Astrocyte (in vitro differentiated cells and primary cell): Measurements from ENCODE around the gene CCNL2. TPM values are rescaled to one million over a fixed set of nuclear protein-coding genes. Genes with fewer than 3 reads are reported as not detected.

Experiments
- DNase-seq: peaks from one replicate; pipeline ENCODE4 v3.0.0-alpha.2; 2010; ENCODE audit warnings: low read depth
- FAIRE-seq: peaks from 2 replicates; lab custom pipeline; 2011; peaks lifted over from hg19 to GRCh38; lab: Jason Lieb, UNC
- H2AFZ ChIP-seq: 2 replicates; pipeline ENCODE4 v1.6.0; 2012; ENCODE audit warnings: low read depth, low read length, inconsistent platforms
- H3K27ac ChIP-seq: 2 replicates; pipeline ENCODE4 v1.5.1; 2011; ENCODE audit warnings: low read depth, low read length, inconsistent platforms
- H3K27me3 ChIP-seq: 2 replicates; pipeline ENCODE4 v1.6.0; 2011; ENCODE audit warnings: low read length, inconsistent platforms; ENCODE audit not compliant: insufficient read depth
- H3K36me3 ChIP-seq: 2 replicates; pipeline ENCODE4 v1.5.1; 2011; ENCODE audit warnings: low read length, inconsistent platforms; ENCODE audit not compliant: insufficient read depth
- H3K4me1 ChIP-seq: 2 replicates; pipeline ENCODE4 v1.5.1; 2011; ENCODE audit warnings: low read length, inconsistent platforms; ENCODE audit not compliant: insufficient read depth
- H3K4me2 ChIP-seq: 2 replicates; pipeline ENCODE4 v1.6.0; 2012; ENCODE audit warnings: low read length, inconsistent platforms
- H3K4me3 ChIP-seq: 2 replicates; pipeline ENCODE4 v1.5.1; 2011; ENCODE audit warnings: low read depth, mild to moderate bottlenecking, low read length, inconsistent platforms; ENCODE audit not compliant: insufficient read depth
- H3K79me2 ChIP-seq: 2 replicates; pipeline ENCODE4 v1.6.0; 2012; ENCODE audit warnings: mild to moderate bottlenecking, low read length, inconsistent platforms; ENCODE audit not compliant: insufficient read depth
- H3K9ac ChIP-seq: 2 replicates; pipeline ENCODE4 v1.6.0; 2012; ENCODE audit warnings: mild to moderate bottlenecking, low read length, inconsistent platforms
- H3K9me3 ChIP-seq: 2 replicates; pipeline ENCODE4 v1.5.1; 2012; ENCODE audit warnings: low read depth, mild to moderate bottlenecking, low read length, inconsistent platforms; ENCODE audit not compliant: insufficient read depth
- H4K20me1 ChIP-seq: 2 replicates; pipeline ENCODE4 v1.6.0; 2012; ENCODE audit warnings: low read length, inconsistent platforms; ENCODE audit not compliant: insufficient read depth
- H3K27ac Mint-ChIP-seq: one replicate; pipeline ENCODE4 v1.8.0; 2021; ENCODE audit warnings: mild to moderate bottlenecking, mixed read lengths; ENCODE audit not compliant: unreplicated experiment
- H3K27me3 Mint-ChIP-seq: one replicate; pipeline ENCODE4 v1.8.0; 2021; ENCODE audit warnings: low read depth, mixed read lengths; ENCODE audit not compliant: unreplicated experiment
- H3K36me3 Mint-ChIP-seq: one replicate; pipeline ENCODE4 v1.8.0; 2021; ENCODE audit warnings: low read depth, mixed read lengths; ENCODE audit not compliant: unreplicated experiment
- H3K4me1 Mint-ChIP-seq: one replicate; pipeline ENCODE4 v1.8.0; 2021; ENCODE audit warnings: low read depth, mixed read lengths; ENCODE audit not compliant: unreplicated experiment
- H3K4me3 Mint-ChIP-seq: one replicate; pipeline ENCODE4 v1.8.0; 2021; ENCODE audit warnings: mild to moderate bottlenecking, moderate library complexity, mixed read lengths; ENCODE audit not compliant: unreplicated experiment
- H3K9me3 Mint-ChIP-seq: one replicate; pipeline ENCODE4 v1.8.0; 2021; ENCODE audit warnings: mild to moderate bottlenecking, mixed read lengths; ENCODE audit not compliant: unreplicated experiment
- EZH2 ChIP-seq: IDR thresholded peaks from 2 replicates; pipeline ENCODE4 v1.6.1; 2012; ENCODE audit warnings: mild to moderate bottlenecking, low read length, inconsistent platforms; ENCODE audit not compliant: insufficient read depth
- total RNA-seq: library from RNA; stranded (reverse); gene quantifications from 2 replicates; pipeline ENCODE4 v1.2.1, GENCODE V29; 2021
- TF ChIP-seq, protein P1 (sequence below): IDR thresholded peaks from 2 replicates; pipeline ENCODE4 v1.5.1; 2011; ENCODE audit warnings: low read depth, mild to moderate bottlenecking, inconsistent platforms, low read length, moderate library complexity; ENCODE audit not compliant: insufficient read depth

CCNL2 gene
- total RNA-seq, 1 donor from 2014 or later, result 194 TPM

DNA sequence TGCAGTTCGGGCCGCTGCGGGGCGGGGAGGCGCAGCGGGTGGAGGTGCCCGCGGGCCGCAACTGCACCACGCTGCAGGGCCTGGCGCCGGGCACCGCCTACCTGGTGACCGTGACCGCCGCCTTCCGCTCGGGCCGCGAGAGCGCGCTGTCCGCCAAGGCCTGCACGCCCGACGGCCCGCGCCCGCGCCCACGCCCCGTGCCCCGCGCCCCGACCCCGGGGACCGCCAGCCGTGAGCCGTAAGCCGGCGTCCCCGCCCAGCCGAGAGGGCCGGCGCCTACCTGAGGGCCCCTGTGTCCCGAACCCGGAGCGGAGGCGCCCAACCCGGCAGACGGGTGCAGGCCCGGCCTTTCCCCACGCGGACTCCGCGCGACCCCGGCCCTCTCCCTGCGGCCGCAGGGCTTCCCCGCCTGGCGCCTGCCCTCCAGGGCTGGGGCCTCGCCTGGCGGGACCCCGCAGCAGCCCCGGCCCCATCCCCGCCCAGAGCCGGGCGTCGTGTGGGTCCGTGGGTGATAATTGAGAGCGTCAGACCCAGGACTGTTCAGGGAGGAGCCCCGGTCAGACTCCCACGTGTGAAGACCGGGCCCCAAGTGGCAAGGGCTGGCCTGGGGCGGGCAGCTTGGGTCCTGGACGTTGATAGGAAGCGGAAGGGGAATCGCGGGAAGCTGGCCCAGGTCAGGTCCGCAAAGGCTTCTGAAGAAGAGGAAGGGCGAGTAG lies 40.6 kb upstream of the CCNL2 start:
- Mint-ChIP-seq H3K36me3 (no peaks in the 10 kb centered on the region), H3K4me1 (peaks cover 7% of the 10 kb centered on the region), H3K4me3 (no peak overlapping the region), H3K27ac (no peak overlapping the region), H3K27me3 (no peaks in the 10 kb centered on the region), H3K9me3 (no peaks in the 10 kb centered on the region)
- Histone ChIP-seq H3K9ac (no peak overlapping the region), H3K4me3 (no peak overlapping the region), H3K4me1 (peaks cover 13% of the 10 kb centered on the region), H3K27me3 (no peaks in the 10 kb centered on the region), H3K79me2 (no peaks in the 10 kb centered on the region), H3K36me3 (no peaks in the 10 kb centered on the region), H2AFZ (no peak overlapping the region), H3K4me2 (no peak overlapping the region), H4K20me1 (peaks cover 6% of the 10 kb centered on the region), H3K27ac (no peak overlapping the region), H3K9me3 (no peaks in the 10 kb centered on the region)
- FAIRE-seq, result no peak
- no peak for TF ChIP-seq EZH2
- TF ChIP-seq, protein P1, sequence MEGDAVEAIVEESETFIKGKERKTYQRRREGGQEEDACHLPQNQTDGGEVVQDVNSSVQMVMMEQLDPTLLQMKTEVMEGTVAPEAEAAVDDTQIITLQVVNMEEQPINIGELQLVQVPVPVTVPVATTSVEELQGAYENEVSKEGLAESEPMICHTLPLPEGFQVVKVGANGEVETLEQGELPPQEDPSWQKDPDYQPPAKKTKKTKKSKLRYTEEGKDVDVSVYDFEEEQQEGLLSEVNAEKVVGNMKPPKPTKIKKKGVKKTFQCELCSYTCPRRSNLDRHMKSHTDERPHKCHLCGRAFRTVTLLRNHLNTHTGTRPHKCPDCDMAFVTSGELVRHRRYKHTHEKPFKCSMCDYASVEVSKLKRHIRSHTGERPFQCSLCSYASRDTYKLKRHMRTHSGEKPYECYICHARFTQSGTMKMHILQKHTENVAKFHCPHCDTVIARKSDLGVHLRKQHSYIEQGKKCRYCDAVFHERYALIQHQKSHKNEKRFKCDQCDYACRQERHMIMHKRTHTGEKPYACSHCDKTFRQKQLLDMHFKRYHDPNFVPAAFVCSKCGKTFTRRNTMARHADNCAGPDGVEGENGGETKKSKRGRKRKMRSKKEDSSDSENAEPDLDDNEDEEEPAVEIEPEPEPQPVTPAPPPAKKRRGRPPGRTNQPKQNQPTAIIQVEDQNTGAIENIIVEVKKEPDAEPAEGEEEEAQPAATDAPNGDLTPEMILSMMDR, result no peak
- no peak for DNase-seq

DNA sequence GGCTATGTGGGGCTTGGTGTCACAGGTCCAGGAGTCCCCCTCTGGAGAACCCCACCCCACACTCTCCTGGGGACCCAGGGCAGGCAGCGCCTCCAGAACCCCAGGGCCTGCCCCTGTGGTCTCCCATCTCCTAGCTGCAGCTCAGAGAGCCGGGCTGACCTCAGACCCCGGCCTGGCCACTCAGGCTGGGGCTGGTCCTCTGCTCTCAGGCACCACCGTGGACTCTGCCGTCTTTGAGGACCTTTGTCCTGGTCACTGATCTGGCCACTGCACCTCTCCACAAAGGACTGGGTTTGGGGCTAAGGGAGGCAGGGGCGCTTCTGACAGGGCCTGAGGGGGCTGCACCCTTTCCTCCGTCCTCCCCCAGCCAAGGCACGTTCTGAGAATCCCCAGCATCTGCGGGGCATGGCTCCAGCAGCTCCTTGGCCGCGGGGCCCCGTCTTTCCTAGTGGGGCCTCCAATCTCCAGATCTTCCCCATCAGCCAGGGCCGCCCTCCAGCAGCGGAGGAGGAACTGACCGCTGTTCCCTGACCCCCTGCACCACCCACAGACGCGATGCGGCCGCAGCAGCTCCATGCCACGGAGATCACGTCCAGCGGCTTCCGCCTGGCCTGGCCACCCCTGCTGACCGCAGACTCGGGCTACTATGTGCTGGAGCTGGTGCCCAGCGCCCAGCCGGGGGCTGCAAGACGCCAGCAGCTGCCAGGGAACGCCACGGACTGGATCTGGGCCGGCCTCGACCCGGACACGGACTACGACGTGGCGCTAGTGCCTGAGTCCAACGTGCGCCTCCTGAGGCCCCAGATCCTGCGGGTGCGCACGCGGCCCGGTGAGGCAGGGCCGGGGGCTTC lies 39.6 kb upstream of the CCNL2 start:
- H3K4me1 ChIP-seq, result peaks cover 22% of the 10 kb centered on the region
- H3K4me1 Mint-ChIP-seq, result peaks cover 7% of the 10 kb centered on the region
- no peak for FAIRE-seq

More for the DNA sequence above, 39.6 kb upstream of the CCNL2 start:
- Histone ChIP-seq H2AFZ (no peak overlapping the region), H3K27me3 (no peaks in the 10 kb centered on the region), H3K4me2 (no peak overlapping the region), H4K20me1 (peaks cover 6% of the 10 kb centered on the region), H3K9ac (no peak overlapping the region), H3K4me3 (no peak overlapping the region), H3K36me3 (no peaks in the 10 kb centered on the region), H3K27ac (no peak overlapping the region), H3K9me3 (no peaks in the 10 kb centered on the region), H3K79me2 (no peaks in the 10 kb centered on the region)
- Mint-ChIP-seq H3K9me3 (no peaks in the 10 kb centered on the region), H3K27ac (no peak overlapping the region), H3K27me3 (no peaks in the 10 kb centered on the region), H3K4me3 (no peak overlapping the region), H3K36me3 (no peaks in the 10 kb centered on the region)
- TF ChIP-seq, protein P1, result no peak
- no peak for TF ChIP-seq EZH2
- no peak for DNase-seq
